HFF-Myc (cell line): ENCODE measurements around the gene CREM.

Experiments
- DNase-seq: peaks from one replicate; pipeline ENCODE4 v3.0.0-alpha.2; 2011; ENCODE audit warnings: low read depth; ENCODE audit errors: extremely low read depth
- H3K4me3 ChIP-seq: replicated peaks from 2 replicates; pipeline ENCODE4 v1.5.1; 2011; ENCODE audit warnings: low read depth, mild to moderate bottlenecking, control low read depth, low read length
- CTCF ChIP-seq: IDR thresholded peaks from 2 replicates; pipeline ENCODE4 v1.5.1; 2012; ENCODE audit warnings: mild to moderate bottlenecking, low read depth, low read length, control low read depth; ENCODE audit errors: missing control alignments

The CREM gene

GRCh38 chr10:35259769-35260397 is 133.2 kb downstream of the CREM start:
- no peak overlapping the region for H3K4me3 ChIP-seq
- TF ChIP-seq CTCF, result no peak
- peak; percentile 52 for DNase-seq

- no peak for DNase-seq
- H3K4me3 ChIP-seq, result no peak overlapping the region
- TF ChIP-seq CTCF, result no peak
Observed at GRCh38 chr10:35262436-35262835, 135.8 kb downstream of the CREM start.
